ENCODE measurements around the gene SCIN.

- TF ChIP-seq, protein P1, sequence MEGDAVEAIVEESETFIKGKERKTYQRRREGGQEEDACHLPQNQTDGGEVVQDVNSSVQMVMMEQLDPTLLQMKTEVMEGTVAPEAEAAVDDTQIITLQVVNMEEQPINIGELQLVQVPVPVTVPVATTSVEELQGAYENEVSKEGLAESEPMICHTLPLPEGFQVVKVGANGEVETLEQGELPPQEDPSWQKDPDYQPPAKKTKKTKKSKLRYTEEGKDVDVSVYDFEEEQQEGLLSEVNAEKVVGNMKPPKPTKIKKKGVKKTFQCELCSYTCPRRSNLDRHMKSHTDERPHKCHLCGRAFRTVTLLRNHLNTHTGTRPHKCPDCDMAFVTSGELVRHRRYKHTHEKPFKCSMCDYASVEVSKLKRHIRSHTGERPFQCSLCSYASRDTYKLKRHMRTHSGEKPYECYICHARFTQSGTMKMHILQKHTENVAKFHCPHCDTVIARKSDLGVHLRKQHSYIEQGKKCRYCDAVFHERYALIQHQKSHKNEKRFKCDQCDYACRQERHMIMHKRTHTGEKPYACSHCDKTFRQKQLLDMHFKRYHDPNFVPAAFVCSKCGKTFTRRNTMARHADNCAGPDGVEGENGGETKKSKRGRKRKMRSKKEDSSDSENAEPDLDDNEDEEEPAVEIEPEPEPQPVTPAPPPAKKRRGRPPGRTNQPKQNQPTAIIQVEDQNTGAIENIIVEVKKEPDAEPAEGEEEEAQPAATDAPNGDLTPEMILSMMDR (IDR thresholded peaks at IDR 0.05) = no peak
- TF ChIP-seq POLR2A (IDR thresholded peaks at IDR 0.05) = no peak
Observed at GRCh38 chr7:12689451-12689850, 118.9 kb downstream of the SCIN start.
